ENCODE measurements around the gene ULK1. TPM values are rescaled to one million over a fixed set of nuclear protein-coding genes. Genes with fewer than 3 reads are reported as not detected.

ULK1 gene
- total RNA-seq, 1 experiment from 2014 or later = 34.2 TPM

DNA sequence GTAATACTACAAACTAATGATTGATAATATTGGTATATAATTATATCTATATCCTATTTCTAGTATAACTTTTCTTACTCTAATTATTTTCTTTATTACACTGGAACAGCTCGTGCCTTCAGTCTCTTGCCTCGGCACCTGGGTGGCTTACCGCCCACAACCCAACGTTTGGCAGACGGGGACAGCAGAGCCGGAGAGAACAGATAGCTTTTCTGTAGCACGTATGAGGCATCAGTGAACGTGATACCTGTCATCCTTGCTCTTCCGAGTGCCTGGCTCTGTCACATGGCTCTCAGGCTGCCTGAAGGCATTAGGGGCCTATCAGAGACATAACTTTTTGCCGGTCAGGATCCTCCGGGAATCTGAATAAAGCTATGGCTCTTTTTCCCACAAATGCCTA is 40.1 kb downstream of the ULK1 start:
- Histone ChIP-seq H3K27ac (ENCODE audit: low read depth, low read length) (no peak overlapping the region), H3K4me1 (ENCODE audit: control insufficient read depth in 1 of 2, insufficient read depth in 2 of 2, low read length in 2 of 2) (peaks cover 5 to 11% of the 10 kb centered on the region in 2 experiments), H3K9me3 (ENCODE audit: control insufficient read depth in 1 of 2, insufficient read depth in 1 of 2, low read depth in 1 of 2, low read length in 2 of 2) (no peaks in the 10 kb centered on the region), H3K36me3 (ENCODE audit: control insufficient read depth in 1 of 2, insufficient read depth in 2 of 2, low read length in 2 of 2) (peaks cover 36 to 47% of the 10 kb centered on the region in 2 experiments; a peak in 3 of 4 replicates), H4K20me1 (ENCODE audit: insufficient read depth) (no peaks in the 10 kb centered on the region), H3K27me3 (ENCODE audit: insufficient read depth, low read length) (no peaks in the 10 kb centered on the region), H3K79me2 (ENCODE audit: insufficient read depth, low read length) (peaks cover 41% of the 10 kb centered on the region), H3K4me3 (replicated peaks in 1 of 2; ENCODE audit: low read depth in 1 of 2, low read length in 2 of 2) (no peak overlapping the region), H3K4me2 (ENCODE audit: low read length) (no peak overlapping the region), H2AFZ (ENCODE audit: low read depth, low read length, poor library complexity, severe bottlenecking) (no peak overlapping the region), H3K9me2 (ENCODE audit: insufficient read depth) (no peaks in the 10 kb centered on the region), H3K9ac (ENCODE audit: low read length) (no peak overlapping the region)
- intact Hi-C loops (cut with micrococcal nuclease) = no loop called here
- ATAC-seq (no peak), DNase-seq (ENCODE audit: low read depth, low spot score) (no peak)
- RAD21 ChIA-PET (ENCODE audit: low non-redundant PET in 1 of 2, low total read pairs in 2 of 2, uncharacterized antibody in 2 of 2, unreplicated experiment in 2 of 2) = no interaction called here
- POLR2A ChIA-PET = no interaction called here
- TF ChIP-seq POLR2AphosphoS5 (IDR thresholded peaks at IDR 0.05; ENCODE audit: low read depth, low read length) = no peak
- TF ChIP-seq ELF1 (IDR thresholded peaks at IDR 0.05; ENCODE audit: borderline replicate concordance, low read depth) = no peak
- no peak for TF ChIP-seq FOSL1 (IDR thresholded peaks at IDR 0.05; ENCODE audit: low read depth)
- no peak for TF ChIP-seq REST (IDR thresholded peaks at IDR 0.05; ENCODE audit: low read depth)
- no peak for TF ChIP-seq TCF7L2 (IDR thresholded peaks at IDR 0.05; ENCODE audit: borderline replicate concordance, extremely low read depth, insufficient read depth, insufficient read length)
- no peak for TF ChIP-seq SIN3A (IDR thresholded peaks at IDR 0.05; ENCODE audit: low read depth)
- TF ChIP-seq SRF (IDR thresholded peaks at IDR 0.05; ENCODE audit: low read depth) = no peak
- no peak for TF ChIP-seq ZNF274 (IDR thresholded peaks at IDR 0.05; ENCODE audit: low read depth, low read length)
- CTCF ChIA-PET = no interaction called here
- BruUV-seq (replicated peaks) = no TSS peak

Measured in HCT116 (cell line).